IPS DF 6.9 (cell line): ENCODE measurements around the gene DEPP1.
"Not testable (repeated sequence)": the region's sequence is repeated elsewhere in the genome, so short reads cannot be mapped to it uniquely, and the experiment has no call there.

Experiments
- DNase-seq: peaks from one replicate; pipeline ENCODE4 v3.0.0-alpha.2; 2013; ENCODE audit warnings: low read depth, low spot score
- H3K27ac ChIP-seq: one replicate; pipeline ENCODE4 v1.5.1; 2013; ENCODE audit warnings: low read length, control low read depth
- H3K27me3 ChIP-seq: 2 replicates; pipeline ENCODE4 v1.6.1; 2013; ENCODE audit warnings: mild to moderate bottlenecking, low read length; ENCODE audit not compliant: control insufficient read depth, insufficient read depth
- H3K36me3 ChIP-seq: 2 replicates; pipeline ENCODE4 v1.6.1; 2013; ENCODE audit warnings: low read length; ENCODE audit not compliant: control insufficient read depth, insufficient read depth
- H3K4me1 ChIP-seq: 2 replicates; pipeline ENCODE4 v1.6.1; 2013; ENCODE audit warnings: low read length; ENCODE audit not compliant: control insufficient read depth, insufficient read depth
- H3K4me3 ChIP-seq: 2 replicates; pipeline ENCODE4 v1.5.1; 2013; ENCODE audit warnings: mild to moderate bottlenecking, low read length
- H3K9me3 ChIP-seq: 2 replicates; pipeline ENCODE4 v1.6.1; 2013; ENCODE audit warnings: low read length, inconsistent platforms; ENCODE audit not compliant: control insufficient read depth, insufficient read depth
- WGBS: extraction: QIAGEN DNeasy Blood & Tissue Kit; methylation state at CpG from one replicate; pipeline ENCODE4 v1.1.7; 2013; ENCODE audit warnings: mixed read lengths, missing lambda C conversion rate; ENCODE audit not compliant: insufficient read length, insufficient coverage; 5-methylcytosine and 5-hydroxymethylcytosine counted together

DEPP1 gene

GRCh38 chr10:44978570-44979280 is at the start of gene DEPP1:
TSS of gene DEPP1 (minus strand) at chr10:44978809. CDS start at chr10:44978030, 779 bp downstream.
- Histone ChIP-seq H3K4me1 (peaks cover 16% of the 10 kb centered on the region), H3K27me3 (no peaks in the 10 kb centered on the region), H3K9me3 (no peaks in the 10 kb centered on the region), H3K4me3 (no peak within 1 kb of the TSS), H3K36me3 (no peaks in the 10 kb centered on the region), H3K27ac (no peak within 1 kb of the TSS)
- WGBS, result no CpG with 5 or more reads among the region's 12 CpGs
- DNase-seq, result no peak

GRCh38 chr10:45023426-45023825 is 44.8 kb upstream of the DEPP1 start:
- H3K4me1 ChIP-seq, result no peaks in the 10 kb centered on the region
- H3K36me3 ChIP-seq, result no peaks in the 10 kb centered on the region
- H3K9me3 ChIP-seq, result no peaks in the 10 kb centered on the region
- H3K27ac ChIP-seq, result no peak overlapping the region
- no peaks in the 10 kb centered on the region for H3K27me3 ChIP-seq
- no peak overlapping the region for H3K4me3 ChIP-seq
- WGBS, result no CpG with 5 or more reads among the region's 2 CpGs
- DNase-seq, result no peak

- no peaks in the 10 kb centered on the region for H3K9me3 ChIP-seq
- H3K27me3 ChIP-seq, result no peaks in the 10 kb centered on the region
- no peaks in the 10 kb centered on the region for H3K4me1 ChIP-seq
- no peak for DNase-seq
- H3K36me3 ChIP-seq, result no peaks in the 10 kb centered on the region
- no peak overlapping the region for H3K4me3 ChIP-seq
- H3K27ac ChIP-seq, result no peak overlapping the region
- WGBS, result no CpG with 5 or more reads among the region's 2 CpGs
Observed at GRCh38 chr10:45015590-45015989, 37.0 kb upstream of the DEPP1 start.

- H3K27ac ChIP-seq, result not testable (repeated sequence)
- no CpG with 5 or more reads among the region's 10 CpGs for WGBS
Observed at GRCh38 chr10:45014557-45014956, 35.9 kb upstream of the DEPP1 start.

GRCh38 chr10:45008524-45009161 is 30.0 kb upstream of the DEPP1 start:
- WGBS, result no CpG with 5 or more reads among the region's 8 CpGs
- Histone ChIP-seq H3K4me3 (no peak overlapping the region), H3K4me1 (no peaks in the 10 kb centered on the region), H3K27me3 (no peaks in the 10 kb centered on the region), H3K9me3 (no peaks in the 10 kb centered on the region), H3K27ac (no peak overlapping the region), H3K36me3 (no peaks in the 10 kb centered on the region; the same call in 1 of the 2 replicates)
- peak; percentile 57 for DNase-seq

More at GRCh38 chr10:45014557-45014956, 35.9 kb upstream of the DEPP1 start:
- not testable (repeated sequence) for H3K4me1 ChIP-seq, H3K4me3 ChIP-seq, H3K36me3 ChIP-seq, H3K27me3 ChIP-seq, H3K9me3 ChIP-seq, DNase-seq

GRCh38 chr10:45006276-45007030 is 27.8 kb upstream of the DEPP1 start:
- Histone ChIP-seq H3K27me3 (no peaks in the 10 kb centered on the region), H3K4me1 (no peaks in the 10 kb centered on the region), H3K36me3 (no peaks in the 10 kb centered on the region; the same call in 1 of the 2 replicates), H3K27ac (no peak overlapping the region), H3K4me3 (no peak overlapping the region), H3K9me3 (no peaks in the 10 kb centered on the region)
- DNase-seq, result no peak
- no CpG with 5 or more reads among the region's 3 CpGs for WGBS

- Histone ChIP-seq H3K4me3 (no peak overlapping the region), H3K27ac (no peak overlapping the region), H3K4me1 (peaks cover 1% of the 10 kb centered on the region; the same call in 1 of the 2 replicates), H3K9me3 (no peaks in the 10 kb centered on the region), H3K27me3 (no peaks in the 10 kb centered on the region), H3K36me3 (no peaks in the 10 kb centered on the region; the same call in 1 of the 2 replicates)
- WGBS, result no CpG with 5 or more reads among the region's 1 CpG
- no peak for DNase-seq
Observed at GRCh38 chr10:45005284-45005683, 26.7 kb upstream of the DEPP1 start.

- Histone ChIP-seq H3K27me3 (no peaks in the 10 kb centered on the region), H3K4me1 (peaks cover 4% of the 10 kb centered on the region), H3K9me3 (no peaks in the 10 kb centered on the region), H3K36me3 (no peaks in the 10 kb centered on the region; the same call in 1 of the 2 replicates), H3K27ac (no peak overlapping the region), H3K4me3 (no peak overlapping the region)
- no CpG with 5 or more reads among the region's 3 CpGs for WGBS
- DNase-seq, result no peak
Observed at GRCh38 chr10:45004661-45005060, 26.1 kb upstream of the DEPP1 start.

GRCh38 chr10:45003432-45004000 is 24.9 kb upstream of the DEPP1 start:
- Histone ChIP-seq H3K4me3 (no peak overlapping the region), H3K36me3 (no peaks in the 10 kb centered on the region; the same call in 1 of the 2 replicates), H3K4me1 (peaks cover 4% of the 10 kb centered on the region), H3K27ac (no peak overlapping the region), H3K9me3 (no peaks in the 10 kb centered on the region), H3K27me3 (no peaks in the 10 kb centered on the region)
- no peak for DNase-seq
- no CpG with 5 or more reads among the region's 10 CpGs for WGBS
